DMS 273 treated with DMSO at 0.1 percent for 48 hours (cell line): ENCODE data around the gene CKMT1A.

ENCODE experiments used
- DNase-seq: peaks from one replicate; lab custom pipeline; 2025; lab: John Stamatoyannopoulos, UW

CKMT1A gene

GRCh38 chr15:43748376-43748775 is 54.7 kb downstream of the CKMT1A start:
- DNase-seq = no peak
